Left lung (tissue), 10 donors: ENCODE data around the gene EFCC1. TPM values are rescaled to one million over a fixed set of nuclear protein-coding genes. Genes with fewer than 3 reads are reported as not detected.

Experiments used
- ATAC-seq: fragments of 200-7000 bp; cut with Tn5 transposase; one replicate; pipeline ENCODE4 v1.9.1; 2020; ENCODE audit warnings: moderate library complexity
- DNase-seq, 4 donors: peaks; one replicate each; pipeline ENCODE4 v3.0.0-alpha.2; 2013 to 2020
- H3K27ac ChIP-seq, 2 donors: fragments of 200-600 bp; sonication (generic) in 1 of 2; one replicate each; pipeline versions ENCODE4 v1.5.0 to v1.8.0; 2020 to 2021
- H3K27me3 ChIP-seq, 2 donors: fragments of 200-600 bp; sonication (generic) in 1 of 2; one replicate each; pipeline versions ENCODE4 v1.5.0 to v1.8.0; 2020 to 2021
- H3K36me3 ChIP-seq, 2 donors: fragments of 200-600 bp; sonication (generic) in 1 of 2; one replicate each; pipeline versions ENCODE4 v1.5.0 to v1.8.0; 2020 to 2021
- H3K4me1 ChIP-seq, 2 donors: fragments of 200-600 bp; one replicate each; pipeline ENCODE4 v1.8.0; 2021
- H3K4me3 ChIP-seq, 2 donors: fragments of 200-600 bp; sonication (generic) in 1 of 2; one replicate each; pipeline versions ENCODE4 v1.5.0 to v1.8.0; 2020 to 2021; ENCODE audit warnings: mild to moderate bottlenecking in 1 of 2
- H3K9me3 ChIP-seq, 2 donors: fragments of 200-600 bp; sonication (generic) in 1 of 2; one replicate each; pipeline versions ENCODE4 v1.5.0 to v1.8.0; 2020 to 2021
- CTCF ChIP-seq, 2 donors: fragments of 200-600 bp; sonication (generic) in 1 of 2; IDR thresholded peaks; one replicate each; pipeline versions ENCODE4 v1.5.0 to v1.8.0; 2021; ENCODE audit warnings: antibody characterized with exemption in 2 of 2
- intact Hi-C, 2 donors: fragments of 100-400 bp; cut with DNase I; formaldehyde crosslinking; loops; one replicate each; pipeline versions ENCODE4 v1.11.2 to v1.14.2; 2022
- polyA plus RNA-seq, 6 donors: library from polyadenylated mRNA; unstranded; fragments of 120-200 nt; gene quantifications; one replicate each; pipeline ENCODE4 v1.2.1, GENCODE V29; 2013; ENCODE audit not compliant: insufficient read length in 6 of 6
- total RNA-seq, 2 donors: library from RNA; stranded (reverse); fragmentation: NEBNext Ultra II Directional; extraction: Animal tissue kit (Norgen Biotek cat#: 25700); gene quantifications; one replicate each; pipeline ENCODE4 v1.2.1, GENCODE V29; 2021
- donor health status: DM: no; HTN: yes; CAD: no.
- donor health status: DM: no; HTN: no; CAD: no.

The EFCC1 gene
- total and polyA plus RNA-seq, 8 donors = 2.7 to 16.8 (median 12.9) TPM

- Histone ChIP-seq H3K27ac (peak overlapping the region; percentile 26 to 77), H3K4me3 (no peak overlapping the region), H3K36me3 (no peaks in the 10 kb centered on the region), H3K27me3 (no peaks in the 10 kb centered on the region), H3K4me1 (peaks cover 18 to 26% of the 10 kb centered on the region in 2 donors), H3K9me3 (no peaks in the 10 kb centered on the region)
- no peak for ATAC-seq
- no peak for TF ChIP-seq CTCF (IDR thresholded peaks at IDR 0.05)
- intact Hi-C loops = no loop called here
- DNase-seq = peak in 1 of 4 donors; percentile 82
These were observed 13.0 kb downstream of the EFCC1 start for GRCh38 chr3:129014148-129014547.

GRCh38 chr3:129014793-129015345 is 13.8 kb downstream of the EFCC1 start:
- no peak overlapping the region for H3K4me3 ChIP-seq
- no peaks in the 10 kb centered on the region for H3K27me3 ChIP-seq
- intact Hi-C loops = no loop called here
- peaks cover 18 to 26% of the 10 kb centered on the region in 2 donors for H3K4me1 ChIP-seq
- no peak for TF ChIP-seq CTCF (IDR thresholded peaks at IDR 0.05)
- no peaks in the 10 kb centered on the region for H3K9me3 ChIP-seq
- ATAC-seq (no peak), DNase-seq (no peak)
- H3K36me3 ChIP-seq = no peaks in the 10 kb centered on the region
- peak overlapping the region; percentile 35 to 77 for H3K27ac ChIP-seq

- H3K4me3 ChIP-seq = no peak overlapping the region
- intact Hi-C loops = no loop called here
- no peaks in the 10 kb centered on the region for H3K36me3 ChIP-seq
- no peaks in the 10 kb centered on the region for H3K27me3 ChIP-seq
- no peaks in the 10 kb centered on the region for H3K9me3 ChIP-seq
- peak; percentile 50 for ATAC-seq
- H3K4me1 ChIP-seq = peaks cover 18 to 26% of the 10 kb centered on the region in 2 donors
- DNase-seq = peak in 2 of 4 donors; percentile 51 to 78
- peak overlapping the region; percentile 55 to 77 for H3K27ac ChIP-seq
- no peak for TF ChIP-seq CTCF (IDR thresholded peaks at IDR 0.05)
These were observed 14.4 kb downstream of the EFCC1 start for GRCh38 chr3:129015388-129016105.

- H3K4me1 ChIP-seq = peaks cover 18 to 26% of the 10 kb centered on the region in 2 donors
- H3K4me3 ChIP-seq = no peak overlapping the region
- H3K9me3 ChIP-seq = no peaks in the 10 kb centered on the region
- DNase-seq (peak in 2 of 4 donors; percentile 54 to 63), ATAC-seq (peak; percentile 58)
- no peaks in the 10 kb centered on the region for H3K36me3 ChIP-seq
- TF ChIP-seq CTCF (IDR thresholded peaks at IDR 0.05) = no peak
- H3K27ac ChIP-seq = peak overlapping the region; percentile 55 to 77
- H3K27me3 ChIP-seq = no peaks in the 10 kb centered on the region
- intact Hi-C loops = no loop called here
These were observed 15.2 kb downstream of the EFCC1 start for GRCh38 chr3:129016356-129016719.

GRCh38 chr3:129016720-129017483 is 15.8 kb downstream of the EFCC1 start:
- TF ChIP-seq CTCF (IDR thresholded peaks at IDR 0.05) = no peak
- peak; percentile 6 for ATAC-seq
- no peak overlapping the region for H3K4me3 ChIP-seq
- peak overlapping the region; percentile 55 to 77 for H3K27ac ChIP-seq
- DNase-seq = peak in 1 of 4 donors; percentile 72
- H3K27me3 ChIP-seq = no peaks in the 10 kb centered on the region
- H3K9me3 ChIP-seq = no peaks in the 10 kb centered on the region
- intact Hi-C loops = no loop called here
- peaks cover 18 to 28% of the 10 kb centered on the region in 2 donors for H3K4me1 ChIP-seq
- no peaks in the 10 kb centered on the region for H3K36me3 ChIP-seq
